HG03342 (cell line): ENCODE results near the gene TSSK1B.
"Not testable (repeated sequence)": the region's sequence is repeated elsewhere in the genome, so short reads cannot be mapped to it uniquely, and the experiment has no call there.

Source experiments
- ATAC-seq: cut with Tn5 transposase; IDR thresholded peaks from one replicate; pipeline ENCODE4 v1.9.1; 2021; ENCODE audit warnings: mild to moderate bottlenecking, moderate library complexity; ENCODE audit not compliant: unreplicated experiment

The TSSK1B gene

GRCh38 chr5:113404269-113404668, 30.5 kb downstream of the TSSK1B start:
- ATAC-seq, result no peak

GRCh38 chr5:113397986-113398385, 36.8 kb downstream of the TSSK1B start:
- not testable (repeated sequence) for ATAC-seq

- no peak for ATAC-seq
Observed at GRCh38 chr5:113397046-113397445, 37.7 kb downstream of the TSSK1B start.

GRCh38 chr5:113394658-113395057, 40.1 kb downstream of the TSSK1B start:
- no peak for ATAC-seq

GRCh38 chr5:113390224-113390623, 44.6 kb downstream of the TSSK1B start:
- ATAC-seq, result no peak

GRCh38 chr5:113389116-113389515, 45.7 kb downstream of the TSSK1B start:
- no peak for ATAC-seq

- ATAC-seq, result no peak
Observed at GRCh38 chr5:113387844-113388243, 46.9 kb downstream of the TSSK1B start.

GRCh38 chr5:113384782-113385285, 50.0 kb downstream of the TSSK1B start:
- ATAC-seq, result no peak

- no peak for ATAC-seq
Observed at GRCh38 chr5:113382731-113383130, 52.1 kb downstream of the TSSK1B start.
